GM20431 (cell line): Measurements from ENCODE around the gene CCDC141.
"Not testable (repeated sequence)": the region's sequence is repeated elsewhere in the genome, so short reads cannot be mapped to it uniquely, and the experiment has no call there.

ENCODE experiments used
- in situ Hi-C: fragments of 300-500 bp; cut with MseI, MboI; formaldehyde crosslinking; loops from one replicate; pipeline ENCODE4 v1.15.0; 2020; ENCODE audit warnings: low sequenced_read_pairs; ENCODE audit not compliant: unreplicated experiment

The CCDC141 gene

DNA sequence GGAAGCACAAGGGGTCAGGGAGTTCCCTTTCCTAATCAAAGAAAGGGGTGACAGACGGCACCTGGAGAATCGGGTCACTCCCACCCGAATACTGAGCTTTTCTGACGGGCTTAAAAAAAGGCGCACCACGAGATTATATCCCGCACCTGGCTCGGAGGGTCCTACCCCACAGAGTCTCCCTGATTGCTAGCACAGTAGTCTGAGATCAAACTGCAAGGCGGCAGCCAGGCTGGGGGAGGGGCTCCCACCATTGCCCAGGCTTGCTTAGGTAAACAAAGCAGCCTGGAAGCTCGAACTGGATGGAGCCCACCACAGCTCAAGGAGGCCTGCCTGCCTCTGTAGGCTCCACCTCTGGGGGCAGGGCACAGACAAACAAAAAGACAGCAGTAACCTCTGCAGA lies 67.3 kb downstream of the CCDC141 start:
- in situ Hi-C loops, result not testable (repeated sequence)

DNA sequence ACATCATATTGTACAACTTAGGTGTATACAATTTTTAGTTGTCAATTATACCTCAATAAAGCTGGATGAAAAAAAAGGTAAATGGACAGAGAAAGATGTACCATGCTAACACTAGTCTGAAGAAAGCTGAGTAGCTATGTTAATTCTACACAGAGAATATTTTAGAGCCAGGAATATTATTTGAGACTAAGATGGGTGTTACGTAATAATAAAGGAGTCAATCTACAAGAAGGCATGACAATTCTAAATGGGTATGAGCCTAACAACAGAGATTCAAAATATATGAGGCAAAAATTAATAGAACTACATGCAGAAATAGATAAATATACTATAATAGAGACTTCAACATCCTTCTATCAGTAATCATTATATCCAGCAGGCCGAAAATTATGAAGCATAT lies 69.1 kb downstream of the CCDC141 start:
- in situ Hi-C loops, result no loop called here

DNA sequence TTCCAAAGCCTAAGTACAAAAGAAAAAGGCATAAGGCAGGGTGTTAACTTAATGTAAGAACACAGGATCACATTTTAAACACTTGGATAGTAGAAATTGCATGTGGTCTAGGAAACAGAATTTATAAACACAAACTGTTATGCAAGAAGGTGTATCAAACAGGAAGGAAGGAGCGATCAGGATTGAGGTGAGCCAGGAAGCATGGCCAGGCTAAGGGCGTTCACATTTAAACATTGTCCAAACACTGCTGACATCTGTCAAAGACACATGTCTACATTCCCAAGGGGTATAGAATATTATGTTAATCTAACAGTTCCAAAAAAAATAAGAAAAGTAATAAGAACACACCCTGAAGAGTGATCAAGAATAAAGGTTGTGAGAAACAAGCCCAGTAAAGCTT lies 71.3 kb downstream of the CCDC141 start:
- in situ Hi-C loops, result no loop called here

DNA sequence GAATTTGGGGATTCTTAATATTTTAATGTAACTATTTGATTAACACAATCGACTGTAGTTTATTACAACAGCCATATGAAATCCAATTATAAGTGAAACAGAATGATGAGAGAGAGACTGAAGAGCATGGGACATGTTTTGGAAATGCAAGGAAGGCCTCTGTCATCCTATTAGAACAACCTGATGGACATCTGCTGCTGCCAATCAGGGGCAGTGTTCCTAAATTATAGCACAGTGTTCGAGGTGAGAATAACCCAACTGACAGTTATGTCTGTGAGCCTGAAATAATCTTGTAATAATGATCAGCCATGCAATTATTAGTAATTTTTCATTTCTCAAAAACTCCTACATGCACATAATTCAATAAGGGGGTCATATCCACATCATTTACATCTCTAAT lies 73.6 kb downstream of the CCDC141 start:
- in situ Hi-C loops, result no loop called here

DNA sequence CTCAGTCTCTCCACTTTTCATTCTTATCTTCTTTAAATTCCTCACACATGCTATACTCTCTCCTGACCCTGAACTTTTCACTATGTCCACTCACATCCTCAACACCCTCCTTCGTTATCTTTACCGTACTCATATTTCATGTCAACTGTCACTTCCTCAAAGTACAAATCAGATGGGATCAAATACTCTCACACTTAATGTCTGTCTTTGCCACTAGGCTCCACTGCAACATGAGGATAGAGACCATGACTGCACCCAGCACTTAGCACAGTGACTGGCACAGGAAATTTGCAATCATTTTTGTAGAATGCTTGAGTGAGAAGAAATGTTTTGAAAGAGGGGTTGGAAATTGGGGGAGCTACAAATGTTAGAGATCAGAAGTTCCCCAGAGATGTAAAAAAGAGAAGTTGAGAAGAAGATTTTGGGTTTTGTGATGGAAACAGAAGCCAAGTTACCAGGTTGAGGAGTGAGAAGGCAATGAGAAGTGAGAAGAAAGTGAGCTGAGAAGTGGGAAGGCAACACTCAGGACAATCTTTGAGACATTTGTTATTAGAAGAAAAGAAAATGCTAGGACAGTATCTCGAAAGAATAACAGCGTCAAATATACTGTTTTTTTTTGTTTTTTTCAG lies 87.0 kb downstream of the CCDC141 start:
- in situ Hi-C loops, result no loop called here

DNA sequence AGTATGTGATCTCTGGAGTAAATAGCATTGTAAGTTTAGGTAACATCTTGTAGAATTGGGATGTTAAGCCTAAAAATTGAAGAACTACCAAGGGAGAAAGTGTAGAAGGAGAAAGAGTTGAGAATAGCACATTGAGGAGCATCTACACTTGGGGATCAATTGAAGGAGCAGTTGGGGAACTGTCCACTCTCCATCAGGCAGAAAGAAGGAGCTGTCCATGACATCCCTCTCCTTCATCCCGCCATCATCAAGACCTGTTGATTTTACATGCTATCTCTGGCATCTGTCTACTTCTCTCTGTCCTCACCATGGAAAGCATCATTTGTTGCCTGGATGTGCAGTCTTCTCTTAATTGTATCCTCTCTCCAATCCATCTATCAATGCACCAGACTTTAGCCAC lies 87.8 kb downstream of the CCDC141 start:
- in situ Hi-C loops, result no loop called here

DNA sequence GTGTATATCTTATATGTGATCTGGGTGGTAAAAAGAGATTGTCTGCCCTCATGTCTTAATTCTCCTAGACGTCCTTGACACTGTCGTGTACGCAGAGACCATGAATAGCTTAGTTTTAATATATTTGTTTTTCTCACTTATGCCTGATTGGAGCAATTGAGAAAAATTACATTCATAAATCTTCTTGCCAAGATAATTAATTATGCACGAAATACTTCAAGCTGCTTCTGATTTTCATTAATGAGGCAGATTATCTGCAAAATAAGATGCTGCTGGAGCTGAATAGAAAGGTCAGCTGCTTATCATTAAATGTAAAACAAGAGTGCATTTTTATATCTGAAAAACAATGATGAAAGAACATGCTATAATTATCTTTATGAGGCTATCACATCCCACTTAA lies 95.9 kb downstream of the CCDC141 start:
- in situ Hi-C loops, result no loop called here

DNA sequence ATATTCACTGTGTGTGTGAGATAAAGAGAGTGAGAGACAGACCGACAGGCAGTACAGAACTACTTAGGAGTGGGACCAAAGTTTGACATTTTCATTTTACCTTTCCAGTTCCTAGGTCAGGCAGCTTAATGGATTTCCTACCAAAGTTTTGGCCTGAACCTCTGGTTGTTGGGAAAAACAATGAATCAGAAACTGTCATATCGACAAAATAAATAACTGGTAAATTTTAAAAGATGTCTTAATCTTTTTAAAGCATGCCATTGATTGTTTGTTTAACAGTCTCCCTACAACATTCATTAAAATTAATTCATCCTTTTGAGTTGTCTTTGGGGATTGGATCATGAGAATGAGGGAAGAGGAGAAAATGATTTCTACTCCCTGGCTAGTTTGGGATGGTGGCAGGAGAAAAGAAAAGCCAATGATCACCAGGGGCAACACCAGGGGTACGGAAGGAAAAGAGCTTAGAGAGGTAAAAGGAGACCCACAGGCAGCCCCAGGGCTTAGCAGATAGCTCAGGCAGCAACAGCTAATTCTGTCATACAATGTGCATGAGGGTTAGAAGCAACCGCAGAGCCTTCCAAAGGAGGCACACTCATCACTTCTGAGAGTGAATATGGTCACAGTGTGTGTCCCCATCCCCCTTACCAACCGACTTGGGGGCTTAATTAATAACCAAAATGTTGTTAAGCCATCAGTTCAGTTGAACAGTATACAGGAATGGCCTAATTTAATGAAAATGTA lies 98.5 kb downstream of the CCDC141 start:
- in situ Hi-C loops, result no loop called here

DNA sequence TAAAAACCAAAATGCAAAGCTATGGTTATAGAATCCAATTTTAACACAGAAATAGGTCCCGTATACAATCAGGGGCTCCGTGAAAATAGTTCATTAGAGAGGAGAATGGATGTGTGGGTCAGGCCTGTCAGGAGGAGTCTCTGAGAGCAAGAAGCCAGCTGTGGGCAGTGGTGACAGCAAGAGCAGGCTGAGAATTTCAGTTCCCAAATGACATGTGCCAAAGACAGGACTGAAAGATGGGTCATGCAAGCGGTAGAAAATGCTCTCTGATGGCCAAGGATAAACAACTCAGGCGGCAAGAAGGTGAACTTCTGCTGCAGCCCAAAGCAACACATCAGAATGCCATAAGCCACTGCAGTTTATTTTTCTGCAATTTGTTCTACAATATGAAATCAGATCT lies 100.4 kb downstream of the CCDC141 start:
- in situ Hi-C loops, result no loop called here

DNA sequence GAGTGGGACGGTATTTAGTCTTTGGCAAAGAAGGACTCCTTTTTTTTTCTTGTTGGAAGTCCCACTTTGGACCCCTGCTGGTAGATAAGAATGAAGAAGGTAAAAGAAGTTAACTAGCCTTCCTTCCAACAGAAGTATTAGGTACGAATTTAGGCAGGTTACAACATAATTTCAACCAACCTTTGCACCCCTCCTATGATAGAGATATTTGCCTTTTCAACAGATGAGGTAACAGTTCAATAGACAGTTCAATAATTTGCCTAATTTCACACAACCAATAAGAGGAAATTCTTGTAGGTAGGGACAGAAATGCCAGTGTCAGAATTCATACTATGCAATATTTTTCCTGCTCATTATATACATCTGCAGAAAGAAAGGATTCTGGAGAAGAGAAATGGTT lies 100.8 kb downstream of the CCDC141 start:
- in situ Hi-C loops, result no loop called here

DNA sequence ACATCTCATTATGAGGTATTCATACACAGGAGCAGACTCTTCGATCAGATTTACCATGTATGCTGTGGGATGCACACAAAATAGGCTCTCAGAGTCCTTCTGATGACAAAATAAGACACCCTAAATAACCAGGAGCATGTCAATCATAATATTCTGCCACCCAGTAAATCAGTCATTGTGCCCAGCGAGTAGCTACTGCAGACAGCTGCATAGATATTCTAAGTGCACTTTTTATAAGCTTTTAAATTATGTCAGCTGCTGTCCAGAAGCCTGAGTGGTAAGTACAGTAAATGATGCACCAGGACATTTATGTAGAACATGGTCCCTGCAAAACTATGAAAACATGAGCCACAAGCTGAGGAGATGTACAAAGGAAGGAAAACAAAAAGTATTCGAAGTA lies 102.9 kb downstream of the CCDC141 start:
- in situ Hi-C loops, result no loop called here

DNA sequence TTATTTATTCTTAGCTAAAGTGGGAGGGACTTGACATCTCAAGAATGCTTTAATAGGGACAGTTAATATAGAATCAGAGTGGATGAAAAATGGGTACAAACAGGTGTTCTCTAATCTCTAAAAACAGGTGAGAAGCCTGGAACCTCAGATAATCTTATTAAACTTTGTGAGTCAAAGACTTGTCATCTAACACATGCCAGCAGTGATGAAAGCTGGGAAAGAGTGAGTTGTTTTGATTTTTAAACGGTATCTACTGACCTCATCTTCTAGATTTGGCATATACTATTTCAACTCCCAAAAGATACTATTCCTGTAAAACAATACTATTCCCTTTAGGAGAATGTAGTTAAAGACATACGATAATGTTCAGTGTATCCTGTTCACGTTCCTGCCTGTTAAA lies 103.4 kb downstream of the CCDC141 start:
- in situ Hi-C loops, result no loop called here

DNA sequence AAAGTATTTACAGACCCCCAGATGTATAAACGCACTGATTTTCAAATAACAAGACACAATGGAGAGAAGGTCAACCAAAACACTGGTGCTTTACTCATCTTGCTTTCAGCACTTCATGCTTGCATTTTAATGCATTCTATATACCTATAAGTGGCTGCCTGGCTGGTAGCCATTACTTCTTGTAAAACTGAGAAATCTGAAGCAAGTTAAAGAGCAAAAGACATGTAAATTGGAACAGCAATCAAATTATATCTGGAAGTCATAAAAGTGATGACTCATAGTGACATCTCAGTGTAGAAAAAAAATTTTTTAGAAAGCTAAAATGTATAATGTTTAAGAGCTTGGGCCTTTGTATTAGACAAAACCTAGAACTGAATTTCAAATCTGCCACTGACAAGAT lies 106.2 kb downstream of the CCDC141 start:
- in situ Hi-C loops, result no loop called here

DNA sequence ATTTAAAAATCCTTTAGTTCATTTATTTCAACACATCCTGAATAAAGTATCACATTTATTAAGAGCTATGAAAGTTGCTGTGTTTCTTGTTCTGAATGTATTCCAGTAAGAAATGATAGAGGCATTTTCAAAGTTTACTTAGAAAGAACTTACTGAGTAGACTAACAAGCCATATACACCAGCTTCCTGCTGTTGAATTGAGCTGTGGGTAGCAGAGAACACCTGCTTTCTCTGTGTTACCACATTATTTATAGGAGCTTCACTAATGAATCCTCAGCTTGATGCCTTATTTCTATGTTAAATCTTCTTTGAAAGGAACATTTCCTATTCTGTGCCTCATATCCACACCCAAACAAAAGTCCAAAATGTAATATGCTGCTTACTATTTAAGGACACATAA lies 115.4 kb downstream of the CCDC141 start:
- in situ Hi-C loops, result no loop called here

DNA sequence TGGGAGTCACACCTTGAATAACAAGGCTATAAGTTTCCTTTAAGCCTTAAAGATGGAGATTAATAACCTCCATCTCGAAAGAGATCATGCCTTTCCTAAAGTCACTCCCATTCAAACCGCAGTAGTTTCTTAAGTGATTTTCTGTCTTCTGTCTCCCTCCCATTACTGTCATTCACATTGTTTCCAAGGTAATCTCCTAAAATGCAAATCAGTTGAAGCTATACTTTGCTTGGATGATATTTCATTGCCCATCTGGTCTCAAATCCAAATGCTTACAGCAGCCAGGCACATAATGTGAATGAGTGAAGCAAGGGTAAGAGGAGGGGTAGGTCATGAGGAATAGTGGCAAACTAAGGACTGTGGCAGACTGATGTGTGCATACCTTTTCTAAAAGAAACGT lies 116.4 kb downstream of the CCDC141 start:
- in situ Hi-C loops, result no loop called here

DNA sequence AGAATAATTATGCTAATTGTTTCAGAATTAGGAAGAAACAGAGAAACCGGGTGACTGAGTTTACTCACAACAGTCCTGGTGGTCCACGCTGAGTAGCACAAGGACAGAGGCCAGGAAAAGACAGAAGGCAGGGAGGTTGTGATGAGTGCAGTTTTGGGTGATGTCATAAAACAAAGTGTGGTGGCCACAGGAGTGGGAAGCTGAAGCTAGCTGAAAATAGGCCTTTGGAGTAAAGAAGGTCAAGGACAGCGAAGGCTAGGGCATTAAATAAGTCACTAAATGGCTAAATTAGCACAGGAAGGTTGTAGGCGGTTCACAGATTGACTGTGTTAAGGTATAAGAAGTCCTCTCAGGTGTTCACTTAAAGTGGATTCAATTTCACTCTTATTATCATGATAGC lies 121.9 kb downstream of the CCDC141 start:
- in situ Hi-C loops, result no loop called here

DNA sequence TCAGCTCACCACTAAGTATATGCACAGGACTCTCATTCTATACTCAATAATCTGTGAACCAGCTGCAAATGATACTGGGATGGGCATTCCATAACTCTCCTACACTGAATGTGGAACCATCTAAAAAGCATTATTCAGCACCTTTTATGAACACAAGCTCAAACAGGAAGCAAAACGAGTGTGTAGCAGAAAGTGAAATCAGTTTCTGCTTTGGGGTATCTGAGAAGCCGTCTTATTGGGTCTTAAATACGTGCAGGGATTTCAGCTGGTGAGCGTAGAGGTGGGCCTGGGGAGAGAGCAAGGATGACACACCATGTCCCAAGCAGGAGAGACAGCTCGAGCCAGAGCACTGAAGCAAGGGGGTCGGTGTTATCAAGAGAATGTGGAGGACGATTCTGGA lies 122.8 kb downstream of the CCDC141 start:
- in situ Hi-C loops, result no loop called here

DNA sequence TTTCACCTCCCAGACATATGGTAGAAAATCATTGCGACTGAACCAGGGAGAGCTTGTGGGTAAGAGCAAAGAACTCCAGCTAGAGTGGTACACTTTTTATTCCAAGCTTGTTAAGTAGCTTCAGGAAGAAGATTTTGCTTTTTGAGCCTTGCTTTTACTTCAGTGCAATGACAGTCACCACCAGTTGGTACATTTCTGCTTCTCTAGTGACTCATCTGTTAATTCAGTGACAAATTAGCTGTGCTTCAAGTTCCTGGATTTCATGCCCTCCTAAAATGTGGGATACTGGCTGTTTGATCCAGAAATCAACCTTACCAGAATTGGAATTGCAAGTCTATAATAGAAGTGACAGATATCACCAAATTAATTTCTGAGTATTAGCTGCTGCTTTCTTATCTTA lies 125.1 kb downstream of the CCDC141 start:
- in situ Hi-C loops, result no loop called here

DNA sequence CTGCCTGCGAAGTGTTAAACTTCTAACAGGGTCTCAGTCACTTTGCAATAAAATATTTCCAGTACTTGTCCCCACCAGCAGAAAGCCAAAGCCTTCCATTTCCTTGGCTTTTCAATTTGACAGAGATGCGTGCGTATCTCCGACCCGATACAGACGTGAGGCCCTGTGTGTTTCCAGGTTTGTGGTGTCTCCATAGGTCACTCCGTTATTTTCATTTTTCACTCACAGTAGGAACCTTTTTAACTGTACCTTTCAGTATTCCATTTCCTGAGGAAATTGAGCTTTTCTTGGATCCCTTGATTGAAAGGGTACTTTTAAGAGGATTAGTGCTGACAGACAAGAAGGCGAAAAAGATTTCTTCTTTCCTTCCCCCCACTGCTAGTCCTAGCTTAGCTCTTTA lies 126.4 kb downstream of the CCDC141 start:
- in situ Hi-C loops, result no loop called here

DNA sequence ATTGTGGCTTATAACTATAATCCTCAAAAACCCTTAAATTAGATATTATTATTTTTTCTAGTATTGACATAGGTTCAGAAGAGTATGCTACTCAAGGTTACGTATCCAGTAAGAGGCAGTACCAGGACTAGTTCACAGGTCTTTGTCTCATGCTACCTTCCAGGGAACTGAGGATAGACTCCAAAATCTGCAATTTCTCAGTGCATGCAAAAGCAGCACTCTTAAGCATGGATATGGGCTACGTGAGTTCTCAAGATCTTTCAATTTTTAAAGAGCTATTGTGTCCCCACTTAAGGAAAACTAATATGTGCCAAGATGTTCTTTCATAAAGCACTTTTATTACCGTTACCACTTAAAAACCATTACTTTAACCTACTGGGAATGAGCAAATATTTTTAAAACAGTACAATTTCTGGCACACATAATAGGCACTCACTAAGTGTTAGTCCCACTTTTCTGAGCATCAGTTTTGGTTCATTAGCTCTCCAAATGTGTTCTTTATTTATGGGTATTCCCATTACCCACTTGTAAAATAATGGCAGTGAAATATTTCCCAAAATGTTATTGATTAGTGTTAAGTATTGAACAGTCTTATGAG lies 128.9 kb downstream of the CCDC141 start:
- in situ Hi-C loops, result no loop called here

DNA sequence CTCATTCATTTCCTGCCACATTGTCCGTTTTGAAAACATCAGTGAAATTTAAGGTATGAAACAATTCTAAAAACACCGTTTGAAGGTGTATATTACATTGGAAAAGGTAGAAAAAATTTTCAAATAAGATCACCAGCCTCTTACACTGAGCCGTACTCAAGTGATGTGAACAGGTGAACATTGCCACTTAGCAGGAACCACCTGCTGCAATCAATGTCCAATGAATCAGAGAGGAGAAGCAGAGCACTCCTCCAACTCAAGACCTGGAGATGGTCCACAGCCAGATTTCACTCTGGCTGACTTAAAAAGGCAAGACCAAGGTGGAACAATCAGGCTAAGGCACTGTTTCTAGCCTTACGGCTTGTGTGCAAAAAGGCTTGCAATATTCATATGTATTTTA lies 132.4 kb downstream of the CCDC141 start:
- in situ Hi-C loops, result no loop called here
